Measurements from ENCODE around the gene ZNF12. TPM values are rescaled to one million over a fixed set of nuclear protein-coding genes. Genes with fewer than 3 reads are reported as not detected.

Gene ZNF12
- total and polyA plus RNA-seq, 12 donors = 6.4 to 26.5 (median 18.2) TPM

GRCh38 chr7:6639032-6639431, 67.7 kb downstream of the ZNF12 start:
- Histone ChIP-seq H3K36me3 (replicated peaks in 1 of 2) (peaks cover 0 to 33% of the 10 kb centered on the region in 2 donors), H3K27me3 (no peaks in the 10 kb centered on the region), H3K27ac (no peak overlapping the region), H3K4me3 (no peak overlapping the region), H3K9me3 (replicated peaks in 1 of 3) (no peaks in the 10 kb centered on the region), H3K4me1 (replicated peaks in 1 of 2) (peaks cover 0 to 16% of the 10 kb centered on the region in 2 donors)
- 80 to 88% (median 86%) methylated on average over 4 of the region's 4 CpGs for WGBS, 4 donors
- intact Hi-C loops (cut with DNase I) = no loop called here
- TF ChIP-seq, protein P1, sequence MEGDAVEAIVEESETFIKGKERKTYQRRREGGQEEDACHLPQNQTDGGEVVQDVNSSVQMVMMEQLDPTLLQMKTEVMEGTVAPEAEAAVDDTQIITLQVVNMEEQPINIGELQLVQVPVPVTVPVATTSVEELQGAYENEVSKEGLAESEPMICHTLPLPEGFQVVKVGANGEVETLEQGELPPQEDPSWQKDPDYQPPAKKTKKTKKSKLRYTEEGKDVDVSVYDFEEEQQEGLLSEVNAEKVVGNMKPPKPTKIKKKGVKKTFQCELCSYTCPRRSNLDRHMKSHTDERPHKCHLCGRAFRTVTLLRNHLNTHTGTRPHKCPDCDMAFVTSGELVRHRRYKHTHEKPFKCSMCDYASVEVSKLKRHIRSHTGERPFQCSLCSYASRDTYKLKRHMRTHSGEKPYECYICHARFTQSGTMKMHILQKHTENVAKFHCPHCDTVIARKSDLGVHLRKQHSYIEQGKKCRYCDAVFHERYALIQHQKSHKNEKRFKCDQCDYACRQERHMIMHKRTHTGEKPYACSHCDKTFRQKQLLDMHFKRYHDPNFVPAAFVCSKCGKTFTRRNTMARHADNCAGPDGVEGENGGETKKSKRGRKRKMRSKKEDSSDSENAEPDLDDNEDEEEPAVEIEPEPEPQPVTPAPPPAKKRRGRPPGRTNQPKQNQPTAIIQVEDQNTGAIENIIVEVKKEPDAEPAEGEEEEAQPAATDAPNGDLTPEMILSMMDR (IDR thresholded peaks at IDR 0.05) = no peak
- no peak for TF ChIP-seq POLR2A (IDR thresholded peaks at IDR 0.05)
- no peak for DNase-seq

Other genes starting within 250 kb of the ZNF12 start
- 100 to 1,000 TPM in 3 of 9 donors, 10 to 100 TPM in 6; 48.2 to 210 (median 92.2) TPM for gene KDELR2, start 222.8 kb downstream of the ZNF12 start, total RNA-seq
- gene KDELR2, start 222.8 kb downstream of the ZNF12 start, polyA plus RNA-seq = 100 to 1,000 TPM in 1 of 3 donors, 10 to 100 TPM in 2; 48.1 to 168 (median 55.0) TPM
- 1 to 10 TPM in 5 of 9 donors, under 1 TPM in 3, not detected in 1; 0.11 to 1.8 (median 1.4) TPM for gene GRID2IP, start 155.5 kb downstream of the ZNF12 start, total RNA-seq
- under 1 TPM; 0.11 to 0.24 (median 0.24) TPM for gene GRID2IP, start 155.5 kb downstream of the ZNF12 start, polyA plus RNA-seq
- 100 to 1,000 TPM in 2 of 9 donors, 10 to 100 TPM in 7; 49.9 to 115 (median 75.3) TPM for gene ZDHHC4, start 129.5 kb downstream of the ZNF12 start, total RNA-seq
- 10 to 100 TPM; 38.5 to 53.5 (median 46.3) TPM for gene ZDHHC4, start 129.5 kb downstream of the ZNF12 start, polyA plus RNA-seq
- 10 to 100 TPM; 14.5 to 36.2 (median 27.0) TPM for gene INTS15, start 116.9 kb downstream of the ZNF12 start, total RNA-seq
- gene INTS15, start 116.9 kb downstream of the ZNF12 start, polyA plus RNA-seq = 10 to 100 TPM; 18.1 to 25.3 (median 22.2) TPM
- gene ZNF853, start 91.3 kb downstream of the ZNF12 start, total RNA-seq = 10 to 100 TPM in 2 of 9 donors, 1 to 10 TPM in 7; 4.1 to 15.3 (median 5.8) TPM
- 1 to 10 TPM; 1.2 to 2.0 (median 1.5) TPM for gene ZNF853, start 91.3 kb downstream of the ZNF12 start, polyA plus RNA-seq
- gene ZNF316, start 69.6 kb downstream of the ZNF12 start, total RNA-seq = 10 to 100 TPM; 11.4 to 56.6 (median 33.4) TPM
- gene ZNF316, start 69.6 kb downstream of the ZNF12 start, polyA plus RNA-seq = 10 to 100 TPM; 10.6 to 98.1 (median 25.8) TPM
- 1 to 10 TPM in 1 of 9 donors, under 1 TPM in 3, not detected in 5; 0.19 to 1.2 (median 0.34) TPM for gene RSPH10B2, start 47.2 kb upstream of the ZNF12 start, total RNA-seq
- gene RSPH10B2, start 47.2 kb upstream of the ZNF12 start, polyA plus RNA-seq = under 1 TPM; 0.24 to 0.64 (median 0.44) TPM
- gene CCZ1B, start 119.3 kb upstream of the ZNF12 start, total RNA-seq = 100 to 1,000 TPM in 2 of 9 donors, 10 to 100 TPM in 7; 16.4 to 153 (median 62.3) TPM
- gene CCZ1B, start 119.3 kb upstream of the ZNF12 start, polyA plus RNA-seq = 100 to 1,000 TPM in 1 of 3 donors, 10 to 100 TPM in 2; 65.8 to 139 (median 72.4) TPM